IPS-15b (cell line): ENCODE measurements around the gene KRTAP19-5.
"Not testable (repeated sequence)": the region's sequence is repeated elsewhere in the genome, so short reads cannot be mapped to it uniquely, and the experiment has no call there.

ENCODE experiments used
- H3K27me3 ChIP-seq: one replicate; pipeline ENCODE4 v1.6.1; 2013; ENCODE audit warnings: low read length; ENCODE audit not compliant: control insufficient read depth, insufficient read depth
- H3K36me3 ChIP-seq: one replicate; pipeline ENCODE4 v1.6.1; 2013; ENCODE audit warnings: low read length; ENCODE audit not compliant: control insufficient read depth, insufficient read depth
- H3K4me1 ChIP-seq: one replicate; pipeline ENCODE4 v1.6.1; 2013; ENCODE audit warnings: mild to moderate bottlenecking, low read length; ENCODE audit not compliant: control insufficient read depth, insufficient read depth
- H3K4me3 ChIP-seq: one replicate; pipeline ENCODE4 v1.5.1; 2013; ENCODE audit warnings: low read depth, low read length
- H3K9ac ChIP-seq: one replicate; pipeline ENCODE4 v1.6.1; 2013; ENCODE audit warnings: low read depth, mild to moderate bottlenecking, low read length
- H3K9me3 ChIP-seq: one replicate; pipeline ENCODE4 v1.6.1; 2013; ENCODE audit warnings: mild to moderate bottlenecking, low read length; ENCODE audit not compliant: control insufficient read depth, insufficient read depth

Gene KRTAP19-5

GRCh38 chr21:30502041-30502440 lies at the start of gene KRTAP19-5:
KRTAP19-5 (minus strand) TSS chr21:30502141; CDS start chr21:30502090, 51 bp downstream.
- no peaks in the 10 kb centered on the region for H3K9me3 ChIP-seq
- H3K9ac ChIP-seq: no peak within 1 kb of the TSS
- H3K4me3 ChIP-seq: no peak within 1 kb of the TSS
- no peaks in the 10 kb centered on the region for H3K4me1 ChIP-seq
- no peaks in the 10 kb centered on the region for H3K27me3 ChIP-seq
- H3K36me3 ChIP-seq: no peaks in the 10 kb centered on the region

GRCh38 chr21:30541764-30542163 lies 39.8 kb upstream of the KRTAP19-5 start, which contains the start of gene KRTAP19-6:
KRTAP19-6 (minus strand) TSS chr21:30541864; CDS start chr21:30541833, 31 bp downstream.
- H3K9me3 ChIP-seq: no peaks in the 10 kb centered on the region

GRCh38 chr21:30518876-30519275 lies 16.9 kb upstream of the KRTAP19-5 start:
- H3K9ac ChIP-seq: no peak overlapping the region
- H3K36me3 ChIP-seq: no peaks in the 10 kb centered on the region
- H3K9me3 ChIP-seq: no peaks in the 10 kb centered on the region
- H3K4me3 ChIP-seq: no peak overlapping the region
- no peaks in the 10 kb centered on the region for H3K27me3 ChIP-seq
- no peaks in the 10 kb centered on the region for H3K4me1 ChIP-seq

More at GRCh38 chr21:30541764-30542163, 39.8 kb upstream of the KRTAP19-5 start, which contains the start of gene KRTAP19-6:
- Histone ChIP-seq H3K36me3 (no peaks in the 10 kb centered on the region), H3K9ac (no peak within 1 kb of the TSS), H3K27me3 (no peaks in the 10 kb centered on the region), H3K4me3 (no peak within 1 kb of the TSS), H3K4me1 (no peaks in the 10 kb centered on the region)

GRCh38 chr21:30515681-30516080 lies 13.7 kb upstream of the KRTAP19-5 start:
- no peak overlapping the region for H3K4me3 ChIP-seq
- H3K9me3 ChIP-seq: no peaks in the 10 kb centered on the region
- no peak overlapping the region for H3K9ac ChIP-seq
- no peaks in the 10 kb centered on the region for H3K36me3 ChIP-seq
- no peaks in the 10 kb centered on the region for H3K27me3 ChIP-seq
- no peaks in the 10 kb centered on the region for H3K4me1 ChIP-seq

GRCh38 chr21:30505621-30506205 lies 3.8 kb upstream of the KRTAP19-5 start:
- H3K4me3 ChIP-seq, H3K27me3 ChIP-seq, H3K9ac ChIP-seq, H3K4me1 ChIP-seq, H3K9me3 ChIP-seq, H3K36me3 ChIP-seq: not testable (repeated sequence)

- no peaks in the 10 kb centered on the region for H3K9me3 ChIP-seq
- H3K4me1 ChIP-seq: no peaks in the 10 kb centered on the region
- no peak within 1 kb of the TSS for H3K9ac ChIP-seq
- no peak within 1 kb of the TSS for H3K4me3 ChIP-seq
- no peaks in the 10 kb centered on the region for H3K36me3 ChIP-seq
- no peaks in the 10 kb centered on the region for H3K27me3 ChIP-seq
These were observed 4.9 kb downstream of the KRTAP19-5 start, which contains the start of gene KRTAP19-4 for GRCh38 chr21:30497065-30497464. KRTAP19-4 (minus strand) TSS chr21:30497165; CDS start chr21:30497110, 55 bp downstream.

- Histone ChIP-seq H3K4me3 (no peak within 1 kb of the TSS), H3K9ac (no peak within 1 kb of the TSS), H3K27me3 (no peaks in the 10 kb centered on the region), H3K4me1 (no peaks in the 10 kb centered on the region), H3K9me3 (no peaks in the 10 kb centered on the region), H3K36me3 (no peaks in the 10 kb centered on the region)
These were observed 9.9 kb downstream of the KRTAP19-5 start, which contains the start of gene KRTAP19-3 for GRCh38 chr21:30491963-30492428. KRTAP19-3 (minus strand) TSS chr21:30492013; CDS start chr21:30491957, 56 bp downstream.

GRCh38 chr21:30487336-30487735 lies 14.6 kb downstream of the KRTAP19-5 start, which contains the start of gene KRTAP19-2:
KRTAP19-2 (minus strand) TSS chr21:30487436; CDS start chr21:30487348, 88 bp downstream.
- Histone ChIP-seq H3K4me3 (no peak within 1 kb of the TSS), H3K4me1 (no peaks in the 10 kb centered on the region), H3K27me3 (no peaks in the 10 kb centered on the region), H3K9ac (no peak within 1 kb of the TSS), H3K9me3 (peaks cover 11% of the 10 kb centered on the region), H3K36me3 (no peaks in the 10 kb centered on the region)

- H3K4me1 ChIP-seq: no peaks in the 10 kb centered on the region
These were observed 15.8 kb downstream of the KRTAP19-5 start for GRCh38 chr21:30486180-30486579.

GRCh38 chr21:30482130-30482529 lies 19.8 kb downstream of the KRTAP19-5 start:
- no peaks in the 10 kb centered on the region for H3K4me1 ChIP-seq
- H3K9me3 ChIP-seq: peaks cover 11% of the 10 kb centered on the region
- no peak overlapping the region for H3K9ac ChIP-seq

More at GRCh38 chr21:30486180-30486579, 15.8 kb downstream of the KRTAP19-5 start:
- peaks cover 11% of the 10 kb centered on the region for H3K9me3 ChIP-seq
- no peak overlapping the region for H3K4me3 ChIP-seq
- no peaks in the 10 kb centered on the region for H3K27me3 ChIP-seq
- H3K36me3 ChIP-seq: no peaks in the 10 kb centered on the region
- no peak overlapping the region for H3K9ac ChIP-seq

GRCh38 chr21:30480145-30480544 lies 21.8 kb downstream of the KRTAP19-5 start, which contains the start of gene KRTAP19-1:
KRTAP19-1 (minus strand) TSS chr21:30480367; CDS start chr21:30480317, 50 bp downstream.
- H3K9me3 ChIP-seq: no peaks in the 10 kb centered on the region
- no peak within 1 kb of the TSS for H3K4me3 ChIP-seq
- H3K4me1 ChIP-seq: no peaks in the 10 kb centered on the region
- H3K36me3 ChIP-seq: no peaks in the 10 kb centered on the region
- H3K27me3 ChIP-seq: no peaks in the 10 kb centered on the region
- no peak within 1 kb of the TSS for H3K9ac ChIP-seq

More at GRCh38 chr21:30482130-30482529, 19.8 kb downstream of the KRTAP19-5 start:
- no peak overlapping the region for H3K4me3 ChIP-seq
- no peaks in the 10 kb centered on the region for H3K36me3 ChIP-seq
- no peaks in the 10 kb centered on the region for H3K27me3 ChIP-seq

- Histone ChIP-seq H3K4me1 (no peaks in the 10 kb centered on the region), H3K9ac (no peak overlapping the region), H3K9me3 (no peaks in the 10 kb centered on the region), H3K36me3 (no peaks in the 10 kb centered on the region), H3K27me3 (no peaks in the 10 kb centered on the region), H3K4me3 (no peak overlapping the region)
These were observed 22.7 kb downstream of the KRTAP19-5 start for GRCh38 chr21:30479259-30479658.
